Nephron (organoid): ENCODE results near the gene DUSP14.

Experiments
- H3K27ac Mint-ChIP-seq, 3 experiments: 2 replicates each; pipeline ENCODE4 v1.8.0; 2020; ENCODE audit warnings: mixed read lengths in 3 of 3, mild to moderate bottlenecking in 2 of 3, moderate library complexity in 1 of 3
- H3K27me3 Mint-ChIP-seq: 2 replicates; pipeline ENCODE4 v1.8.0; 2021; ENCODE audit warnings: low read depth, mild to moderate bottlenecking, moderate library complexity, mixed read lengths
- H3K36me3 Mint-ChIP-seq: 2 replicates; pipeline ENCODE4 v1.8.0; 2020; ENCODE audit warnings: low read depth, mixed read lengths
- H3K4me1 Mint-ChIP-seq: 2 replicates; pipeline ENCODE4 v1.8.0; 2020; ENCODE audit warnings: mixed read lengths
- H3K4me3 Mint-ChIP-seq, 3 experiments: 2 replicates each; pipeline ENCODE4 v1.8.0; 2020; ENCODE audit warnings: mild to moderate bottlenecking in 3 of 3, mixed read lengths in 3 of 3, moderate library complexity in 2 of 3
- H3K9me3 Mint-ChIP-seq: 2 replicates; pipeline ENCODE4 v1.8.0; 2020; ENCODE audit warnings: mixed read lengths
- CTCF ChIP-seq, 3 experiments: fragments of 200-600 bp; sonication (generic); IDR thresholded peaks; one replicate each; pipeline ENCODE4 v1.5.0; 2021; ENCODE audit warnings: antibody characterized with exemption in 3 of 3; ENCODE audit not compliant: unreplicated experiment in 3 of 3

Gene DUSP14

GRCh38 chr17:37481001-37481665, 8.6 kb upstream of the DUSP14 start:
- H3K4me1 Mint-ChIP-seq: peaks cover 19% of the 10 kb centered on the region
- H3K4me3 Mint-ChIP-seq: no peak overlapping the region
- peaks cover 29% of the 10 kb centered on the region for H3K36me3 Mint-ChIP-seq
- no peak overlapping the region for H3K27ac Mint-ChIP-seq
- peaks cover 3% of the 10 kb centered on the region for H3K27me3 Mint-ChIP-seq
- H3K9me3 Mint-ChIP-seq: no peaks in the 10 kb centered on the region
- TF ChIP-seq CTCF (IDR thresholded peaks at IDR 0.05; ENCODE audit: unreplicated experiment in 3 of 3): no peak

GRCh38 chr17:37483311-37484039, 6.2 kb upstream of the DUSP14 start:
- Mint-ChIP-seq H3K36me3 (peaks cover 18% of the 10 kb centered on the region), H3K4me1 (peaks cover 17% of the 10 kb centered on the region), H3K9me3 (no peaks in the 10 kb centered on the region), H3K27me3 (peaks cover 7% of the 10 kb centered on the region), H3K4me3 (no peak overlapping the region), H3K27ac (no peak overlapping the region)
- TF ChIP-seq CTCF (IDR thresholded peaks at IDR 0.05; ENCODE audit: unreplicated experiment in 3 of 3): no peak

- peak overlapping the region in 2 of 3 experiments; percentile 27 to 61 for H3K4me3 Mint-ChIP-seq
- H3K4me1 Mint-ChIP-seq: peaks cover 26% of the 10 kb centered on the region
- TF ChIP-seq CTCF (IDR thresholded peaks at IDR 0.05; ENCODE audit: unreplicated experiment in 3 of 3): no peak
- H3K27me3 Mint-ChIP-seq: peaks cover 8% of the 10 kb centered on the region
- no peaks in the 10 kb centered on the region for H3K9me3 Mint-ChIP-seq
- peaks cover under 1% of the 10 kb centered on the region for H3K36me3 Mint-ChIP-seq
- H3K27ac Mint-ChIP-seq: no peak overlapping the region
These were observed 3.6 kb upstream of the DUSP14 start for GRCh38 chr17:37485938-37486570.

- Mint-ChIP-seq H3K27me3 (peaks cover 7% of the 10 kb centered on the region), H3K27ac (peak overlapping the region; percentile 17 to 88 (median 60)), H3K4me3 (peak overlapping the region; percentile 94 to 97 (median 95)), H3K36me3 (no peaks in the 10 kb centered on the region), H3K4me1 (peaks cover 42% of the 10 kb centered on the region), H3K9me3 (no peaks in the 10 kb centered on the region)
- no peak for TF ChIP-seq CTCF (IDR thresholded peaks at IDR 0.05; ENCODE audit: unreplicated experiment in 3 of 3)
These were observed 1.6 kb upstream of the DUSP14 start for GRCh38 chr17:37488009-37488604.

- Mint-ChIP-seq H3K9me3 (no peaks in the 10 kb centered on the region), H3K4me3 (peak overlapping the region; percentile 94 to 97 (median 95)), H3K27me3 (peaks cover 7% of the 10 kb centered on the region), H3K27ac (peak overlapping the region; percentile 17 to 88 (median 86)), H3K4me1 (peaks cover 36% of the 10 kb centered on the region), H3K36me3 (no peaks in the 10 kb centered on the region)
- no peak for TF ChIP-seq CTCF (IDR thresholded peaks at IDR 0.05; ENCODE audit: unreplicated experiment in 3 of 3)
These were observed 989 bp upstream of the DUSP14 start for GRCh38 chr17:37488607-37489196.
